GM21723 (cell line): Measurements from ENCODE around the gene NAT8L.

Source experiments
- ATAC-seq: cut with Tn5 transposase; IDR thresholded peaks from one replicate; pipeline ENCODE4 v1.9.1; 2021; ENCODE audit warnings: mild to moderate bottlenecking, moderate library complexity; ENCODE audit not compliant: unreplicated experiment

Gene NAT8L

GRCh38 chr4:2073808-2074481 is 14.8 kb downstream of the NAT8L start:
- ATAC-seq = no peak

DNA sequence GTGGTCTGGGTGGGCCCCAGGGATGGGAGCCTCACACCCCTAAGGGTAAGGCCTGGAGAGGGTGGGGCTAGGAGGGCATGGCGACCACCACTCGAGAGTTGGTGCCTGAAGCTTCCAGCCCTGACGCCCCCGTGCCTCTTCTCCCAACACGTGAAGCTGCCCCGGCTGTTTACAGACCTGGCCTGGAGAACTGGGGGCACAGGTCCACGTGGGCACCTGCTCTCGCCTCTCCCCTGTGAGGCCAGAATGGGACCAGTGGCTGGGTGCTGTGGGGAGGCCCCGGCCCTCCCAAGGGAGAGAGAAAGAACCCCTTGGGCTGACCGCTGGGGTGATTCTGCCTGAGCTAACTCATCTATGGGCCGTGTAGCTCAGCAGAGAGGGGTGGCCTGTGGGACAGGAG is 15.5 kb downstream of the NAT8L start:
- no peak for ATAC-seq

GRCh38 chr4:2075171-2075986 is 16.3 kb downstream of the NAT8L start:
- no peak for ATAC-seq

- ATAC-seq = no peak
Measured at GRCh38 chr4:2075987-2076907, 17.1 kb downstream of the NAT8L start.

DNA sequence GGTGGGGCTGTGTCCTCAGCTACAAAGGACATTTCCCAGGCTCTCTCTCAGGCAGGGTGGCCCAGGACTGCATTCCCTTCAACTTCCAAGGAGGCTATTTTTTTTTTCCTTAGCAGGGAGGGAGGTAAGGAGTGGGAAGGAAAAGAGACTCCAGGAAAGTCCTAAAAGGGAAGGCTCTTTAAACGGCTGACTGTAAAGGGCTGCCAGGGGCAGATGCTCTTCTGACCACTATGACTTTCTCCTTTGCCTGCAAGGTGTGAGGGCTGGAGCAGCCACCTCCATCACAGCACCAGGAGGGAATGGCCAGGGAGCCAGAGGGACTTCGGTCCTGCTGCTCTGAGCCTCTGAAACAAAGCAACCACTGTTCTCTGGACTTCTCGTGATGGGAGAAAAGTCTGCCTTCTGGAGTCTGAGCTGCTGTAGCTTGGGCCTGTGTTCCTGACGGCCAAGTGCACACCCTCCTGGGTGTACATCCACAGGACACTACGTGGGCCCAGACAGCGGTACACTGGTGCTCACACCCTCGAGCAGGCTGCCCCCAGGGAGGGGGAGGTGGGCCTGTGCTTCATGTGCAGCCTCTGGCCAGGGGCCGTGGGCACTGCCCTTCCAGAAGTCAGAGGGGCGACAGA is 17.9 kb downstream of the NAT8L start:
- ATAC-seq = no peak

DNA sequence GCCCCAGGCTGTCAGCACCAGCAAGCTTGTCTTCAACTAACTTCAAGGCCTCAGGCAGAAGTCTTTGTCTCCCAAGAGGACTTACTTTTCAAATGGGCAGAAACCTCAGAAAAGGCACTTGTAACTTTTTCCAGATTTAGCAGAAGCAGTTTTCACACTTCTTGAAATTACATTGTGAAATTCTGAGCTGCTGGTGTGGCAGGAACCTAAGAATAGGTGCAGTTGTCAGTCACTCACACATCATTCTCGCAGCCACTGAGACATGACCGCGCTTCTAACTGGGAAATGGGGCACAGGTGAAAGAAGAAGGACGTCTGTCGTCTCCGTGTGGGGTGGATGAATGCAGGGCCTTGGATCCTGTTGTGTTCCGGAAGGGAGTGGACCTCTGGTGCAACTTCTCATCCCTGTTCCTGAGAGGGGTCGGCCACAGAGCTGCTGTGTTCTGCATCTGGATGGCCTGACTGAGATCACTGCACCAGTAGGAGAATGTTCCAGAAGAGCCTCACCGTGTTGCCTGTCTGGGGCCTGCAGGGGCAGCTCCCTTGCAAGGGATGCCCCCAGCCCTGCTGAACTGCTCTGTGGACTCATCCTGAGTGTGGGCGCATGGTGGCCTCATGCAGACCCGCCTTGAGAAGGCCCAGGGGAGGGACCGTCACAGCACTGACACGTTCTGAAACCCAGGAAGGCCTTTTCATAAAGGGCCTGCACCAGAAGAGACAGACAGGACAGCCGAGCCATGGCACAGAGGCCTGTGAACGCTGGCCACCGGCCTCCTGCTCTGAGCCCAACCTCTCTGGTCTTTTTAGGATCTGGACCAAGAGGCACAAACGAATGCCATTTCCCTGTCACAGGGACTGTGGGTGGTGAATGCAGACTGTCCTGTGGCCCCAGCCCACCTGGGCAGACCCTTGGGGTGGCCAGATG is 18.7 kb downstream of the NAT8L start:
- no peak for ATAC-seq

DNA sequence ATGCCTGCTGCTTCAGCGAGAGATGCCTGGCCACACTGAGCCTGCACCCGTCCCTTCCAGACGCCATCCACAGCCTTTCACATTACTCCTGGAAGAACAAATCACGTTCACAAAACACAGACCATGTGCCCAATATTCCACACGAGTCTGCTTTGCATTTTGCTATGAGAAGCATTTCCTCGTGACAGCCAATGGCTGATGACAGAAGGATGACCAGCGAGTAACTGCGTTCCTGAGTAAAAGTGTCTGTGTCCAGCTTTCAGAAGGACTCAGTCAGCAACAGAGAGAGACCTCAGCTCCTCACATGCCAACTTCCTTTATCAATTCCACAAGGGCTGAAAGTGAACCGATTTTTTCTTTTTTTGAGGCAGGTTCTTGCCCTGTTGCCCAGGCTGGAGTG is 19.5 kb downstream of the NAT8L start:
- no peak for ATAC-seq

DNA sequence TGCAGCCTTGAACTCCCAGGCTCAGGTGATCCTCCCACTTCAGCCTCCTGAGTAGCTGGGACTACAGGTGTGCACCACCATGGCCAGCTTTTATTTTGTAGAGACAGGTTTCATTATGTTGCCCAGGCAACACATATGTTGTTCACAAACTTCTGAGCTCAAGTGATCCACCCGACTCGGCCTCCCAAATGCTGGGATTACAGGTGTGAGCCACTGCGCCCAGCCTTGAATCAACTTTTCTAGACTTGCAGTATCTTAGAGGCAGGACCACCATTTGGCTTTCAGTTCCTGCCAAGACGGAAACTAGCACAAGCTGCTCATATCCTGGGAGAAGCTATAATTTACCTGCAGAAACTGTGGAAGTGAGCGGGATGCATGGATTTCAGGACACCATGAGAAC is 19.9 kb downstream of the NAT8L start:
- no peak for ATAC-seq

DNA sequence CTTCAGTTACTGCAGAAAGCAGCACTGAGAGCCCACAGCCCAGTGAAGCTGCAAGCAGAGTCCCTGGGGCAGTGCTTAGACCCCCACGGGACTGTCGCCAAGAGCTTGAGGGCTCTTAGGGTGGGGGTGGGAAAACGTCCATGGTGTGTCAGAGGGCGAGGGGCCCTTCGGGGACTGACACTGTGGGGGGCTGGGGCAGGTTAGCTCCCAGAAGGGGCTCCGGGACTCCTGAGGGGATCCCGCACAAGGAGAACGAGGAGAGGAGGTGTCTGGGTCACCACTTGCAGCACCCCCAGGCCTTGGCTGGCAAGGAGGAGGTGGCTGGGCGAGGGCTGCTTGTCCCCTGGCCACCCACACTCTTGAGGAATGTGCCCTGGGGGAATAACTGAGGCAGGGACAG is 20.8 kb downstream of the NAT8L start:
- no peak for ATAC-seq

GRCh38 chr4:2080429-2081300 is 21.5 kb downstream of the NAT8L start:
- ATAC-seq = no peak

- no peak for ATAC-seq
Measured at GRCh38 chr4:2081540-2081939, 22.4 kb downstream of the NAT8L start.

- ATAC-seq = no peak
Measured at GRCh38 chr4:2082118-2082517, 23.0 kb downstream of the NAT8L start.

DNA sequence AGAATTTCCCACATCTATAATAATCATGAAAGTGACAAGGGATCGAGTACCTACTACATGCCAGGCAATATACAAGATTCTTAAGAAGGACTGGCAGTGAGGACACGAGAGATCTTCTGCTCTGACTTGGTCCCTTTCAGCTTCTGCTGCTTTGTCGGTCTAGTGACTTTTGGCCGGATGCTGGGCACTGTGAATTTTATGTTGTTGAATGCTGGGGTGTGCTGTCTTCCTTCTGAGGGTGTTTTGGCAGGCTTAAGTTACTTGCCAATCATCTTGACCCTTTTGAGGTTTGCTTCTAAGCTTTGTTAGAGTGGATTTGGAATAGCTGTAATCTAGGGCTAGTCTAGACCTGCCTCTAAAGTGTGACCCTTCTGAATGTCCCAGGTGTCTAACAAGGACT is 23.5 kb downstream of the NAT8L start:
- no peak for ATAC-seq

DNA sequence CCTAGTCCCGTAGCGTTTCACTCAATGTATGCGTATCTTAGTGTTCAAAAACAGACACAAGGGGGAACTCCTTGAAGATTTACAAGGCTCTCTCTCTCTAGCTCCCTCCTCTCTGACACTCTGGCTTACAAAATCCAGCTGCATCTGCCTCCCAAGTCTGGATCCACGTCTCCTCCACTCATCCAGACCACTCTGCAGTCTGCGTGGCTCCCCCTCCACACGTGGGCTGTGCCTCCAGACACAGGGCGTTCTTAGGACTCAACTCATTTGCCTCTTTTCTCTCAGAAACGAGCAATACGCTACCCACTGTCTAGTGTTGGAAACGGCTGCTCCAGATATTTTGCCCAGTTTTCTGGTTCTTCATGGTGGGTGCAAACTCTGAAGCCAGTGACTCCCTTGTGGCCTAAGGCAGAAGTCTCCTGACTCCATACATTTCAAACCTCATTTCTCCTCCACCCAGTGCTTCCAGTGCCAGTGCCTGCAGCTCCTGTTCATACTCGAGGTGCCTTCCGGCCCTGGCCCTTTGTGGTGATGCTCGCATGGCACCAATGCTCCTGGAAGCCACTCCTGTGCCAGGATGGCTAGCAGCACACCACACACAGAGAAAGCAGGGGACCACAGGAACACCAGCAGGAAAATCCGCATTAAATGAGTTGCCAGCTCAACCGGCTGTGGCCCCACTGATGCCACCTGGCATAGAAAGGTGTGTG is 24.1 kb downstream of the NAT8L start:
- no peak for ATAC-seq

- ATAC-seq = no peak
Measured at GRCh38 chr4:2083826-2084160, 24.7 kb downstream of the NAT8L start.

DNA sequence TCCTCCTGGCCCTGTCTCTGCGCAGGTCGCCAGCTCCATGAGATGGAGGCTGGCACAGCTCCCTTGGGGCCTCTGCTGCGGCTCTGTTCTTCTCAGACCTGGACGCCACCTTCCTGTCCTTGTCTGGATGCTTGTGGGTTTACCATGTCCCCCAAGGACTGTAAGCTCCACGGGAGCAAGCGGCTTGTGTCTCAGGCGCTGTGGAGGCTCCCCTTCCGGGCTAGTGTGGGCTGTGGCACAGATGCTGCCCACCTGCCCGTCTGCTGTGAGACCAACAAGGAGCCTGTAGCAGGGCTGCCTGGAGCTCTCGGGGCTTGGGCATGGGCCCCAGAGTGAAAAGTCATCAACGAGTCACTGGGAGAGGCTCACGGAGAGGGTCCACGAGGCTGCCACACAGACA is 25.2 kb downstream of the NAT8L start:
- no peak for ATAC-seq

DNA sequence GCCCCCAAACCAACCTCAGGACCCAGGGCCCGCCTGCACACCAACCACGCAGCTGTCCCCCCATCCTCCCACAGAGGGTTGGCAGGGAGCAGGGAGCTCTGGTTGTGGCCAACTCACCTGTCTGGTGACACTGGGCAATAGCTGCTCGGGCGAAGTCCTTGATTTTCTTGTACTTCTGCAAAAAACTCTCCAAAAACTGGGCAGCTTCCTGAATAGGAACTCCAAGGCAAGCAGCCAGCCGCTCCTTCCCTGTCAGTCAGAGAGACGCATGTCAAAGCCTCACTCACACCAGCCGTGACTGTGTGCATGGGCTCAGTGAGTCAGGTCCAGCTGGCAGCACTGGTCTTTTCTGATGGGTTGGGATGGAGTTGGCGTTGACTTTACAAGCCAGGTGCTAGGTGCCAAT is 26.4 kb downstream of the NAT8L start:
- ATAC-seq = no peak

DNA sequence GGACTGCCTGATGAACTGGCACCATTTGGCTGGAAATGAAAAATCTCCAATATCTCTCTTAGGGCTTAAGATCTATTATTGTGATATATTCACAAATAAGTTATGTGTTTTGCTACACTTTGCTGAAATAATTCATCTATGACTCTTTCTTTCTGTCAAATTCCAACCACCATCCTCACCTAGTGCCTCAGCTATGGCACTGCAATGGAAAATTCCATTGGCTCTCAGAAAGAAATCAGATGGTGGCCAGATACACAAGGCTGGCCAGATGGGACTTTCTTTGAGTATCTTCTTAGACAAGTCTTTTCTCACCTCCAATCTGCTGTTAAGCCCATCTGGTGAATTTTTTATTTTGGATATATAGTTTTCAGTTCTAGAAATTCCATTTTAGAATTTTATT is 28.0 kb downstream of the NAT8L start:
- ATAC-seq = no peak

DNA sequence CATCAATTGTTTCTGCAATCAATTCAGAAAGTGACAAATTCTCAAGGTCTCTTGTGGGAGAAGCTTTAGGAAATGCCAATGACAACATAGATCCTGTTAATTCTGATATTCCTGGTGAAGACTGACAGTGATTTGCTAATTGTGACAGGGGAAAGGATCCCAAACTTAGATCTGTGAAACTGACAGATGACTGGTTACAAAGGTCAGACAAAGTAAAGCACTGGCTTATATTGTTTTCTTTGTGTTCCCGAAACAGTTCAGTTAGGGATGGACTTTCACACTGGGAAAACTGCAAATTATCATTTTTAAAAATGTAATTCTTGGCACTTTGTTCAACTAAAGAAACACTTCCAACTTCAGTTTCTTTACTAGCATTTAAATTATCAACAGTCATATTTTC is 30.1 kb downstream of the NAT8L start:
- ATAC-seq = no peak
